Fibroblast of lung (primary cell): ENCODE results near the gene SLC24A3. TPM values are rescaled to one million over a fixed set of nuclear protein-coding genes. Genes with fewer than 3 reads are reported as not detected.
A peak's percentile ranks its signal among the peaks of the same experiment; 100 is the strongest.

Source experiments
- DNase-seq, 2 donors: peaks; one replicate each; pipeline versions ENCODE4 v3.0.0 to v3.0.0-alpha.2; 2010; ENCODE audit warnings: low read depth in 2 of 2
- H2AFZ ChIP-seq: 2 replicates; pipeline ENCODE4 v1.5.1; 2012; ENCODE audit warnings: low read length, control low read depth, inconsistent platforms
- H3K27ac ChIP-seq: 2 replicates; pipeline ENCODE4 v1.5.1; 2011; ENCODE audit warnings: low read length, control low read depth; ENCODE audit not compliant: insufficient read depth
- H3K27me3 ChIP-seq: 2 replicates; pipeline ENCODE4 v1.5.1; 2011; ENCODE audit warnings: mild to moderate bottlenecking, low read length; ENCODE audit not compliant: control insufficient read depth, insufficient read depth
- H3K36me3 ChIP-seq: 2 replicates; pipeline ENCODE4 v1.5.1; 2011; ENCODE audit warnings: low read length; ENCODE audit not compliant: control insufficient read depth, insufficient read depth
- H3K4me1 ChIP-seq: 2 replicates; pipeline ENCODE4 v1.5.1; 2011; ENCODE audit warnings: low read length; ENCODE audit not compliant: control insufficient read depth, insufficient read depth; ENCODE audit errors: extremely low read depth
- H3K4me2 ChIP-seq: 2 replicates; pipeline ENCODE4 v1.5.1; 2011; ENCODE audit warnings: low read length, control low read depth; ENCODE audit not compliant: insufficient read depth; ENCODE audit errors: extremely low read depth
- H3K4me3 ChIP-seq, 4 experiments: fragments of 200-600 bp in 1 of 4; sonication (generic) in 1 of 4; replicated peaks in 1 of 4; 2 replicates each; pipeline ENCODE4 v1.5.1; 2011 to 2016; ENCODE audit warnings: low read length in 4 of 4, low read depth in 3 of 4, mild to moderate bottlenecking in 3 of 4, control low read depth in 2 of 4, inconsistent platforms in 1 of 4, mixed read lengths in 1 of 4; ENCODE audit not compliant: insufficient read depth in 1 of 4; ENCODE audit errors: control extremely low read depth in 1 of 4
- H3K79me2 ChIP-seq: 2 replicates; pipeline ENCODE4 v1.5.1; 2012; ENCODE audit warnings: mild to moderate bottlenecking, low read length, inconsistent platforms; ENCODE audit not compliant: control insufficient read depth, insufficient read depth
- H3K9ac ChIP-seq: 2 replicates; pipeline ENCODE4 v1.5.1; 2011; ENCODE audit warnings: mild to moderate bottlenecking, low read length, control low read depth; ENCODE audit not compliant: insufficient read depth
- H3K9me3 ChIP-seq: 2 replicates; pipeline ENCODE4 v1.5.1; 2012; ENCODE audit warnings: low read depth, low read length; ENCODE audit not compliant: control insufficient read depth, insufficient read depth
- H4K20me1 ChIP-seq: 2 replicates; pipeline ENCODE4 v1.5.1; 2011; ENCODE audit warnings: low read length; ENCODE audit not compliant: control insufficient read depth, insufficient read depth; ENCODE audit errors: extremely low read depth
- CTCF ChIP-seq, 2 donors: IDR thresholded peaks in 1 of 2; conservative IDR thresholded peaks in 1 of 2; 1 replicate in 1 of 2; 2 replicates in 1 of 2; pipeline ENCODE4 v1.5.1; 2011 to 2012; ENCODE audit warnings: low read length in 2 of 2, control low read depth in 1 of 2, inconsistent platforms in 1 of 2, low read depth in 1 of 2, mild to moderate bottlenecking in 1 of 2
- EZH2 ChIP-seq: IDR thresholded peaks from 2 replicates; pipeline ENCODE4 v1.5.1; 2012; ENCODE audit warnings: low read length, control low read depth, mild to moderate bottlenecking; ENCODE audit errors: missing control alignments
- polyA plus RNA-seq, 2 donors: library from polyadenylated mRNA; depleted of rRNA in 1 of 2; stranded (reverse) in 1 of 2; unstranded in 1 of 2; fragments of >200 nt; gene quantifications; 2 replicates each; pipeline ENCODE4 v1.2.1, GENCODE V29; 2011 to 2012; ENCODE audit warnings: missing spikeins in 1 of 2
- total RNA-seq: library from RNA; depleted of rRNA; stranded (reverse); fragments of >200 nt; gene quantifications from 2 replicates; pipeline ENCODE4 v1.2.1, GENCODE V29; 2014

Gene SLC24A3
- total and polyA plus RNA-seq, 2 donors (not counting 1 experiment from before 2014, with no cell fraction given) = 0.03 to 1.8 TPM

GRCh38 chr20:19758501-19759331, 546.3 kb downstream of the SLC24A3 start:
- Histone ChIP-seq H3K36me3 (no peaks in the 10 kb centered on the region), H3K4me2 (peak overlapping the region; percentile 95), H2AFZ (peak overlapping the region; percentile 34), H4K20me1 (no peaks in the 10 kb centered on the region), H3K27ac (peak overlapping the region; percentile 72), H3K79me2 (no peaks in the 10 kb centered on the region), H3K4me1 (peaks cover 5% of the 10 kb centered on the region), H3K9ac (peak overlapping the region; percentile 80), H3K9me3 (no peaks in the 10 kb centered on the region), H3K27me3 (no peaks in the 10 kb centered on the region), H3K4me3 (peak overlapping the region; percentile 80 to 89 (median 82))
- DNase-seq = peak; percentile 31 to 37
- TF ChIP-seq CTCF (conservative IDR thresholded peaks at IDR 0.05 in 1 of 2, IDR thresholded peaks at IDR 0.05 in 1 of 2; ENCODE audit: low read depth in 1 of 2, low read length in 2 of 2) (no peak), EZH2 (no peak)

GRCh38 chr20:19760371-19760721, 547.9 kb downstream of the SLC24A3 start:
- H3K4me2 ChIP-seq = no peak overlapping the region
- H3K27ac ChIP-seq = no peak overlapping the region
- H4K20me1 ChIP-seq = no peaks in the 10 kb centered on the region
- H3K9me3 ChIP-seq = no peaks in the 10 kb centered on the region
- DNase-seq = no peak
- TF ChIP-seq CTCF (conservative IDR thresholded peaks at IDR 0.05 in 1 of 2, IDR thresholded peaks at IDR 0.05 in 1 of 2; ENCODE audit: low read depth in 1 of 2, low read length in 2 of 2) = no peak
- no peak for TF ChIP-seq EZH2
- H3K4me1 ChIP-seq = peaks cover 5% of the 10 kb centered on the region
- H3K9ac ChIP-seq = no peak overlapping the region
- H3K27me3 ChIP-seq = no peaks in the 10 kb centered on the region
- H3K36me3 ChIP-seq = no peaks in the 10 kb centered on the region
- H3K4me3 ChIP-seq = no peak overlapping the region
- no peak overlapping the region for H2AFZ ChIP-seq
- H3K79me2 ChIP-seq = no peaks in the 10 kb centered on the region

- no peaks in the 10 kb centered on the region for H3K9me3 ChIP-seq
- no peak overlapping the region for H3K4me3 ChIP-seq
- peaks cover 5% of the 10 kb centered on the region for H3K4me1 ChIP-seq
- DNase-seq = no peak
- H3K27ac ChIP-seq = no peak overlapping the region
- no peak overlapping the region for H3K4me2 ChIP-seq
- H3K36me3 ChIP-seq = no peaks in the 10 kb centered on the region
- H4K20me1 ChIP-seq = no peaks in the 10 kb centered on the region
- no peak overlapping the region for H3K9ac ChIP-seq
- H3K27me3 ChIP-seq = no peaks in the 10 kb centered on the region
- no peak overlapping the region for H2AFZ ChIP-seq
- no peaks in the 10 kb centered on the region for H3K79me2 ChIP-seq
- no peak for TF ChIP-seq CTCF (conservative IDR thresholded peaks at IDR 0.05 in 1 of 2, IDR thresholded peaks at IDR 0.05 in 1 of 2; ENCODE audit: low read depth in 1 of 2, low read length in 2 of 2)
- no peak for TF ChIP-seq EZH2
Observed at GRCh38 chr20:19761326-19761725, 548.9 kb downstream of the SLC24A3 start.
